Astrocyte (in vitro differentiated cells and primary cell): ENCODE measurements around the gene EYS. TPM values are rescaled to one million over a fixed set of nuclear protein-coding genes. Genes with fewer than 3 reads are reported as not detected.

Source experiments
- DNase-seq: peaks from one replicate; pipeline ENCODE4 v3.0.0-alpha.2; 2010; ENCODE audit warnings: low read depth
- FAIRE-seq: peaks from 2 replicates; lab custom pipeline; 2011; peaks lifted over from hg19 to GRCh38; lab: Jason Lieb, UNC
- H2AFZ ChIP-seq: 2 replicates; pipeline ENCODE4 v1.6.0; 2012; ENCODE audit warnings: low read depth, low read length, inconsistent platforms
- H3K27ac ChIP-seq: 2 replicates; pipeline ENCODE4 v1.5.1; 2011; ENCODE audit warnings: low read depth, low read length, inconsistent platforms
- H3K27me3 ChIP-seq: 2 replicates; pipeline ENCODE4 v1.6.0; 2011; ENCODE audit warnings: low read length, inconsistent platforms; ENCODE audit not compliant: insufficient read depth
- H3K36me3 ChIP-seq: 2 replicates; pipeline ENCODE4 v1.5.1; 2011; ENCODE audit warnings: low read length, inconsistent platforms; ENCODE audit not compliant: insufficient read depth
- H3K4me1 ChIP-seq: 2 replicates; pipeline ENCODE4 v1.5.1; 2011; ENCODE audit warnings: low read length, inconsistent platforms; ENCODE audit not compliant: insufficient read depth
- H3K4me2 ChIP-seq: 2 replicates; pipeline ENCODE4 v1.6.0; 2012; ENCODE audit warnings: low read length, inconsistent platforms
- H3K4me3 ChIP-seq: 2 replicates; pipeline ENCODE4 v1.5.1; 2011; ENCODE audit warnings: low read depth, mild to moderate bottlenecking, low read length, inconsistent platforms; ENCODE audit not compliant: insufficient read depth
- H3K79me2 ChIP-seq: 2 replicates; pipeline ENCODE4 v1.6.0; 2012; ENCODE audit warnings: mild to moderate bottlenecking, low read length, inconsistent platforms; ENCODE audit not compliant: insufficient read depth
- H3K9ac ChIP-seq: 2 replicates; pipeline ENCODE4 v1.6.0; 2012; ENCODE audit warnings: mild to moderate bottlenecking, low read length, inconsistent platforms
- H3K9me3 ChIP-seq: 2 replicates; pipeline ENCODE4 v1.5.1; 2012; ENCODE audit warnings: low read depth, mild to moderate bottlenecking, low read length, inconsistent platforms; ENCODE audit not compliant: insufficient read depth
- H4K20me1 ChIP-seq: 2 replicates; pipeline ENCODE4 v1.6.0; 2012; ENCODE audit warnings: low read length, inconsistent platforms; ENCODE audit not compliant: insufficient read depth
- H3K27ac Mint-ChIP-seq: one replicate; pipeline ENCODE4 v1.8.0; 2021; ENCODE audit warnings: mild to moderate bottlenecking, mixed read lengths; ENCODE audit not compliant: unreplicated experiment
- H3K27me3 Mint-ChIP-seq: one replicate; pipeline ENCODE4 v1.8.0; 2021; ENCODE audit warnings: low read depth, mixed read lengths; ENCODE audit not compliant: unreplicated experiment
- H3K36me3 Mint-ChIP-seq: one replicate; pipeline ENCODE4 v1.8.0; 2021; ENCODE audit warnings: low read depth, mixed read lengths; ENCODE audit not compliant: unreplicated experiment
- H3K4me1 Mint-ChIP-seq: one replicate; pipeline ENCODE4 v1.8.0; 2021; ENCODE audit warnings: low read depth, mixed read lengths; ENCODE audit not compliant: unreplicated experiment
- H3K4me3 Mint-ChIP-seq: one replicate; pipeline ENCODE4 v1.8.0; 2021; ENCODE audit warnings: mild to moderate bottlenecking, moderate library complexity, mixed read lengths; ENCODE audit not compliant: unreplicated experiment
- H3K9me3 Mint-ChIP-seq: one replicate; pipeline ENCODE4 v1.8.0; 2021; ENCODE audit warnings: mild to moderate bottlenecking, mixed read lengths; ENCODE audit not compliant: unreplicated experiment
- EZH2 ChIP-seq: IDR thresholded peaks from 2 replicates; pipeline ENCODE4 v1.6.1; 2012; ENCODE audit warnings: mild to moderate bottlenecking, low read length, inconsistent platforms; ENCODE audit not compliant: insufficient read depth
- total RNA-seq: library from RNA; stranded (reverse); gene quantifications from 2 replicates; pipeline ENCODE4 v1.2.1, GENCODE V29; 2021
- TF ChIP-seq, protein P1 (sequence below): IDR thresholded peaks from 2 replicates; pipeline ENCODE4 v1.5.1; 2011; ENCODE audit warnings: low read depth, mild to moderate bottlenecking, inconsistent platforms, low read length, moderate library complexity; ENCODE audit not compliant: insufficient read depth

EYS gene
- total RNA-seq, 1 donor from 2014 or later: 0.16 TPM

DNA sequence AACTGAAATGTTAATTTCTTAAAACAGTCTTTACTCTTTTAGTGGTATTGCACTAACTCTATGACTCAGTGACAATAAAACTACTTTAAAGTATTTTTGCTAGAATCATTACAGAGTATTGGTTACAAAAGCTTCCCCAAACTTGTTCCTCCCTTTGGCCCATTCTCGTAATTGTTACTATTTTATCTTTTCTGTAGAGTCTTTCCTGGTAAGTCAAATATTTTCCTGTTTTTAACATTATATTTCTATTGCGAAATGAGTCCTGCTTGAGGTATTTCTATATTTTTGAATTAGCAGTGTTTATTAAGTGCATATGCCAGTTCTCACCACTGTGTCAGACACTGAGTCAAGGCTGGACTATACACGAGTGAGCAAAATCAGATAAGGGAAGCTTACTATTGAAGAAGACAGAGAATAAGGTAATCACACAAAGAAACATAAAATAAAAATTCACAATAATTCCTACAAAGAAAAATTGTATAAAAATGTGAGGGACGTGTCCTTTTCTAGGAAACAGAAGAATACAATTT lies 970.5 kb downstream of the EYS start:
- Histone ChIP-seq H3K9me3 (no peaks in the 10 kb centered on the region), H4K20me1 (no peaks in the 10 kb centered on the region), H3K79me2 (no peaks in the 10 kb centered on the region), H3K9ac (no peak overlapping the region), H3K4me2 (no peak overlapping the region), H2AFZ (no peak overlapping the region), H3K4me1 (no peaks in the 10 kb centered on the region), H3K36me3 (no peaks in the 10 kb centered on the region), H3K27me3 (no peaks in the 10 kb centered on the region), H3K27ac (no peak overlapping the region), H3K4me3 (no peak overlapping the region)
- H3K27ac Mint-ChIP-seq: no peak overlapping the region
- H3K4me3 Mint-ChIP-seq: no peak overlapping the region
- no peaks in the 10 kb centered on the region for H3K36me3 Mint-ChIP-seq
- TF ChIP-seq EZH2: no peak
- TF ChIP-seq, protein P1, sequence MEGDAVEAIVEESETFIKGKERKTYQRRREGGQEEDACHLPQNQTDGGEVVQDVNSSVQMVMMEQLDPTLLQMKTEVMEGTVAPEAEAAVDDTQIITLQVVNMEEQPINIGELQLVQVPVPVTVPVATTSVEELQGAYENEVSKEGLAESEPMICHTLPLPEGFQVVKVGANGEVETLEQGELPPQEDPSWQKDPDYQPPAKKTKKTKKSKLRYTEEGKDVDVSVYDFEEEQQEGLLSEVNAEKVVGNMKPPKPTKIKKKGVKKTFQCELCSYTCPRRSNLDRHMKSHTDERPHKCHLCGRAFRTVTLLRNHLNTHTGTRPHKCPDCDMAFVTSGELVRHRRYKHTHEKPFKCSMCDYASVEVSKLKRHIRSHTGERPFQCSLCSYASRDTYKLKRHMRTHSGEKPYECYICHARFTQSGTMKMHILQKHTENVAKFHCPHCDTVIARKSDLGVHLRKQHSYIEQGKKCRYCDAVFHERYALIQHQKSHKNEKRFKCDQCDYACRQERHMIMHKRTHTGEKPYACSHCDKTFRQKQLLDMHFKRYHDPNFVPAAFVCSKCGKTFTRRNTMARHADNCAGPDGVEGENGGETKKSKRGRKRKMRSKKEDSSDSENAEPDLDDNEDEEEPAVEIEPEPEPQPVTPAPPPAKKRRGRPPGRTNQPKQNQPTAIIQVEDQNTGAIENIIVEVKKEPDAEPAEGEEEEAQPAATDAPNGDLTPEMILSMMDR: no peak
- no peaks in the 10 kb centered on the region for H3K27me3 Mint-ChIP-seq
- no peaks in the 10 kb centered on the region for H3K4me1 Mint-ChIP-seq
- DNase-seq (no peak), FAIRE-seq (no peak)
- no peaks in the 10 kb centered on the region for H3K9me3 Mint-ChIP-seq

DNA sequence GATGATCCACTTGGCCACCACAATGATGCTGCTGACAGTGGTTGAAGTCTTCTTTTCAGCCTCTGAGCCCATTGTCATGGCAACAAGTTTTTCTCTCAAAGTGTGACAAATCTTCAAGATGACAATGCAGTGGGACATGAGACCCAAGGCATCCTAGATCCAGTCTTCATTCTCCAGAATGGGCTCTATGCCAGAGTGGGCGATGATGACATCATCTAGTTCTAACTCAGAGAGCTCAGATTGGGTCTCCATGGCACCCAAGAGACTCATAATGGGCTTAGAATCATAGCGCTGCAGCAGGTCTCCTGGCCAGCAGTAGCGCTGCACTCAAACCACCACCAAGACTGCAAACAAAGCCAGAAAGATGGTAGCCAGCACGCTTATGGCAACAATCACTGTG lies 973.6 kb downstream of the EYS start:
- DNase-seq: no peak
- H3K9me3 Mint-ChIP-seq: no peaks in the 10 kb centered on the region
- TF ChIP-seq, protein P1: no peak
- TF ChIP-seq EZH2: no peak
- H3K36me3 ChIP-seq: no peaks in the 10 kb centered on the region
- no peak overlapping the region for H3K9ac ChIP-seq
- FAIRE-seq: no peak
- no peaks in the 10 kb centered on the region for H3K36me3 Mint-ChIP-seq
- no peaks in the 10 kb centered on the region for H3K27me3 Mint-ChIP-seq
- H3K27ac ChIP-seq: no peak overlapping the region
- no peaks in the 10 kb centered on the region for H3K27me3 ChIP-seq
- no peak overlapping the region for H3K27ac Mint-ChIP-seq
- no peaks in the 10 kb centered on the region for H3K9me3 ChIP-seq
- no peak overlapping the region for H3K4me3 ChIP-seq
- H3K4me2 ChIP-seq: no peak overlapping the region
- no peak overlapping the region for H3K4me3 Mint-ChIP-seq
- no peak overlapping the region for H2AFZ ChIP-seq
- H3K79me2 ChIP-seq: no peaks in the 10 kb centered on the region
- no peaks in the 10 kb centered on the region for H4K20me1 ChIP-seq
- no peaks in the 10 kb centered on the region for H3K4me1 Mint-ChIP-seq
- H3K4me1 ChIP-seq: no peaks in the 10 kb centered on the region

DNA sequence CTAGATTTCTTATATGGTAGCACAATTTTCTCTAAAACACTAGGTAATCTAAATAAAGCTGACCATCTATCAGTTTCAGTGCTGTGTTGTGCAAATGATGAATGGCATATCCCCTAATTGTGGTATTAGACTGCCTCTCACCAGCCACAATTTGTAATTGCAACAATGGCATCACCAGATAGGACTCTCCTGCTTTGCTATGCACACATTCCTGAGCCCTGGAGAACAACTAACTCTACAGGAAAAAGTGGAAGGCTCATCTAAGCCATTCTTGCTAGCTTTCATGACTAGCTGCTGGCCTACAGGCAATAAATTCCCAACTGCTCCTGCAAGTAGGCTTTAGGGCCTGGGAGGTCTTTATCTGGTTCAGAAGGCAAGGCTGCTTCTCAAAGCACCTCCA lies 974.1 kb downstream of the EYS start:
- FAIRE-seq: no peak

More for the DNA sequence above, 974.1 kb downstream of the EYS start:
- no peaks in the 10 kb centered on the region for H3K79me2 ChIP-seq
- Mint-ChIP-seq H3K4me3 (no peak overlapping the region), H3K27me3 (no peaks in the 10 kb centered on the region), H3K27ac (no peak overlapping the region), H3K36me3 (no peaks in the 10 kb centered on the region), H3K9me3 (no peaks in the 10 kb centered on the region), H3K4me1 (no peaks in the 10 kb centered on the region)
- no peaks in the 10 kb centered on the region for H3K36me3 ChIP-seq
- no peaks in the 10 kb centered on the region for H3K4me1 ChIP-seq
- no peak overlapping the region for H3K9ac ChIP-seq
- H4K20me1 ChIP-seq: no peaks in the 10 kb centered on the region
- no peak overlapping the region for H3K27ac ChIP-seq
- DNase-seq: no peak
- H3K4me2 ChIP-seq: no peak overlapping the region
- no peak overlapping the region for H3K4me3 ChIP-seq
- H2AFZ ChIP-seq: no peak overlapping the region
- no peaks in the 10 kb centered on the region for H3K9me3 ChIP-seq
- TF ChIP-seq, protein P1: peak; percentile 3
- TF ChIP-seq EZH2: no peak
- no peaks in the 10 kb centered on the region for H3K27me3 ChIP-seq
